ENCODE data around the gene IRAK3. TPM values are rescaled to one million over a fixed set of nuclear protein-coding genes. Genes with fewer than 3 reads are reported as not detected.
"Not testable (repeated sequence)": the region's sequence is repeated elsewhere in the genome, so short reads cannot be mapped to it uniquely, and the experiment has no call there.

IRAK3 gene
- total RNA-seq, 1 donor from 2014 or later: 9.4 TPM

- DNase-seq (ENCODE audit: low read depth, low spot score): not testable (repeated sequence)
Observed at GRCh38 chr12:66213011-66213410, 24.0 kb downstream of the IRAK3 start.

GRCh38 chr12:66217342-66217917, 28.4 kb downstream of the IRAK3 start:
- DNase-seq (ENCODE audit: low read depth, low spot score): no peak

GRCh38 chr12:66228462-66228861, 39.4 kb downstream of the IRAK3 start:
- no peak for DNase-seq (ENCODE audit: low read depth, low spot score)

- no peak for DNase-seq (ENCODE audit: low read depth, low spot score)
Observed at GRCh38 chr12:66232263-66232662, 43.2 kb downstream of the IRAK3 start.

GRCh38 chr12:66234037-66234693, 45.2 kb downstream of the IRAK3 start:
- DNase-seq (ENCODE audit: low read depth, low spot score): not testable (repeated sequence)

GRCh38 chr12:66234773-66235625, 46.0 kb downstream of the IRAK3 start:
- DNase-seq (ENCODE audit: low read depth, low spot score): not testable (repeated sequence)

- no peak for DNase-seq (ENCODE audit: low read depth, low spot score)
Observed at GRCh38 chr12:66235626-66236281, 46.7 kb downstream of the IRAK3 start.

- not testable (repeated sequence) for DNase-seq (ENCODE audit: low read depth, low spot score)
Observed at GRCh38 chr12:66236282-66236675, 47.3 kb downstream of the IRAK3 start.

- DNase-seq (ENCODE audit: low read depth, low spot score): no peak
Observed at GRCh38 chr12:66236969-66237368, 48.0 kb downstream of the IRAK3 start.

- no peak for DNase-seq (ENCODE audit: low read depth, low spot score)
Observed at GRCh38 chr12:66237505-66238175, 48.6 kb downstream of the IRAK3 start.

- no peak for DNase-seq (ENCODE audit: low read depth, low spot score)
Observed at GRCh38 chr12:66239295-66239694, 50.3 kb downstream of the IRAK3 start.

GRCh38 chr12:66240096-66240820, 51.2 kb downstream of the IRAK3 start:
- DNase-seq (ENCODE audit: low read depth, low spot score): no peak

- DNase-seq (ENCODE audit: low read depth, low spot score): no peak
Observed at GRCh38 chr12:66241061-66242043, 52.3 kb downstream of the IRAK3 start.

GRCh38 chr12:66242311-66242710, 53.3 kb downstream of the IRAK3 start:
- no peak for DNase-seq (ENCODE audit: low read depth, low spot score)

- no peak for DNase-seq (ENCODE audit: low read depth, low spot score)
Observed at GRCh38 chr12:66243911-66244310, 54.9 kb downstream of the IRAK3 start.

GRCh38 chr12:66244446-66244845, 55.4 kb downstream of the IRAK3 start:
- DNase-seq (ENCODE audit: low read depth, low spot score): no peak

GRCh38 chr12:66247741-66248140, 58.7 kb downstream of the IRAK3 start:
- DNase-seq (ENCODE audit: low read depth, low spot score): no peak

- DNase-seq (ENCODE audit: low read depth, low spot score): no peak
Observed at GRCh38 chr12:66251049-66251448, 62.0 kb downstream of the IRAK3 start.

GRCh38 chr12:66252771-66253170, 63.8 kb downstream of the IRAK3 start:
- no peak for DNase-seq (ENCODE audit: low read depth, low spot score)

All from pulmonary artery endothelial cell (primary cell).